Mesenchymal stem cell (in vitro differentiated cells and primary cell): ENCODE measurements around the gene XPO6.

Experiments used
- DNase-seq: peaks from one replicate; pipeline ENCODE4 v3.0.0-alpha.2; 2013
- H2AFZ ChIP-seq: one replicate; pipeline ENCODE4 v1.6.1; 2013; ENCODE audit warnings: low read depth, mild to moderate bottlenecking, control low read depth, inconsistent platforms, low read length, moderate library complexity
- H2AK5ac ChIP-seq: 2 replicates; pipeline ENCODE4 v1.6.1; 2013; ENCODE audit warnings: low read length, moderate library complexity, mild to moderate bottlenecking, inconsistent platforms; ENCODE audit not compliant: severe bottlenecking
- H2BK120ac ChIP-seq: one replicate; pipeline ENCODE4 v1.6.1; 2013; ENCODE audit warnings: low read depth, mild to moderate bottlenecking, inconsistent platforms, low read length, moderate library complexity
- H2BK12ac ChIP-seq, 2 experiments: one replicate each; pipeline ENCODE4 v1.6.1; 2013; ENCODE audit warnings: inconsistent platforms in 2 of 2, low read length in 2 of 2, mild to moderate bottlenecking in 2 of 2, moderate library complexity in 2 of 2, control low read depth in 1 of 2
- H2BK15ac ChIP-seq: one replicate; pipeline ENCODE4 v1.6.1; 2013; ENCODE audit warnings: mild to moderate bottlenecking, low read depth, inconsistent platforms; ENCODE audit not compliant: poor library complexity, severe bottlenecking
- H2BK5ac ChIP-seq: 2 replicates; pipeline ENCODE4 v1.6.1; 2013; ENCODE audit warnings: low read depth, mild to moderate bottlenecking, low read length, control low read depth, inconsistent platforms; ENCODE audit not compliant: poor library complexity, severe bottlenecking
- H3K14ac ChIP-seq, 2 experiments: one replicate each; pipeline ENCODE4 v1.6.1; 2013; ENCODE audit warnings: inconsistent platforms in 2 of 2, low read length in 2 of 2, control low read depth in 1 of 2, mild to moderate bottlenecking in 1 of 2, moderate library complexity in 1 of 2
- H3K18ac ChIP-seq, 2 experiments: one replicate each; pipeline ENCODE4 v1.6.1; 2013; ENCODE audit warnings: inconsistent platforms in 2 of 2, low read length in 2 of 2, control low read depth in 1 of 2, low read depth in 1 of 2, mild to moderate bottlenecking in 1 of 2
- H3K23ac ChIP-seq, 2 experiments: one replicate each; pipeline ENCODE4 v1.6.1; 2013; ENCODE audit warnings: inconsistent platforms in 2 of 2, low read length in 2 of 2, mild to moderate bottlenecking in 2 of 2, moderate library complexity in 2 of 2, control low read depth in 1 of 2
- H3K27ac ChIP-seq: 2 replicates; pipeline ENCODE4 v1.5.1; 2013; ENCODE audit warnings: mild to moderate bottlenecking, moderate library complexity, low read length, control low read depth, inconsistent platforms; ENCODE audit not compliant: poor library complexity, severe bottlenecking
- H3K27me3 ChIP-seq, 2 experiments: 2 replicates each; pipeline versions ENCODE4 v1.6.1 to v1.7.0; 2013; ENCODE audit warnings: low read length in 2 of 2, mild to moderate bottlenecking in 2 of 2, moderate library complexity in 2 of 2, control low read depth in 1 of 2, inconsistent platforms in 1 of 2; ENCODE audit not compliant: control insufficient read depth in 1 of 2, insufficient read depth in 1 of 2
- H3K36me3 ChIP-seq, 2 experiments: 2 replicates each; pipeline versions ENCODE4 v1.6.1 to v1.7.0; 2013; ENCODE audit warnings: low read length in 2 of 2, control low read depth in 1 of 2, inconsistent platforms in 1 of 2, low read depth in 1 of 2, mild to moderate bottlenecking in 1 of 2; ENCODE audit not compliant: insufficient read depth in 2 of 2, control insufficient read depth in 1 of 2
- H3K4ac ChIP-seq, 2 experiments: one replicate each; pipeline ENCODE4 v1.6.1; 2013; ENCODE audit warnings: inconsistent platforms in 2 of 2, low read length in 2 of 2, mild to moderate bottlenecking in 2 of 2, moderate library complexity in 2 of 2, control low read depth in 1 of 2, low read depth in 1 of 2
- H3K4me1 ChIP-seq: 2 replicates; pipeline ENCODE4 v1.6.1; 2013; ENCODE audit warnings: low read depth, low read length, control low read depth; ENCODE audit not compliant: control insufficient read depth, insufficient read depth
- H3K4me2 ChIP-seq: 2 replicates; pipeline ENCODE4 v1.6.1; 2013; ENCODE audit warnings: low read length, mild to moderate bottlenecking, inconsistent platforms; ENCODE audit not compliant: poor library complexity, severe bottlenecking
- H3K4me3 ChIP-seq, 2 experiments: 2 replicates each; pipeline versions ENCODE4 v1.5.1 to v1.7.0; 2013; ENCODE audit warnings: low read length in 2 of 2, mild to moderate bottlenecking in 2 of 2, control low read depth in 1 of 2, low read depth in 1 of 2; ENCODE audit not compliant: insufficient read depth in 1 of 2
- H3K79me1 ChIP-seq: replicated peaks from 2 replicates; pipeline ENCODE4 v1.6.1; 2013; ENCODE audit warnings: mild to moderate bottlenecking, control low read depth, low read length, inconsistent platforms; ENCODE audit not compliant: poor library complexity, severe bottlenecking
- H3K9ac ChIP-seq: 2 replicates; pipeline ENCODE4 v1.7.0; 2013; ENCODE audit warnings: mild to moderate bottlenecking, low read length, moderate library complexity
- H3K9me3 ChIP-seq: 2 replicates; pipeline ENCODE4 v1.7.0; 2013; ENCODE audit warnings: mild to moderate bottlenecking, low read length; ENCODE audit not compliant: control insufficient read depth
- H4K8ac ChIP-seq: one replicate; pipeline ENCODE4 v1.6.1; 2013; ENCODE audit warnings: inconsistent platforms, mild to moderate bottlenecking, low read length, moderate library complexity
- H4K91ac ChIP-seq: one replicate; pipeline ENCODE4 v1.6.1; 2013; ENCODE audit warnings: mild to moderate bottlenecking, low read length, inconsistent platforms
- WGBS: methylation state at CpG from one replicate; pipeline ENCODE4 v1.1.7; 2013; ENCODE audit warnings: mixed read lengths; 5-methylcytosine and 5-hydroxymethylcytosine counted together

Gene XPO6

GRCh38 chr16:28218109-28218508 is 6.3 kb upstream of the XPO6 start:
- Histone ChIP-seq H2BK15ac (no peak overlapping the region), H2BK120ac (no peak overlapping the region), H3K27ac (no peak overlapping the region), H3K9me3 (no peaks in the 10 kb centered on the region), H3K27me3 (no peaks in the 10 kb centered on the region), H3K9ac (no peak overlapping the region), H3K4me3 (no peak overlapping the region), H2AK5ac (no peak overlapping the region), H4K8ac (no peak overlapping the region), H3K36me3 (no peaks in the 10 kb centered on the region), H3K79me1 (no peaks in the 10 kb centered on the region), H3K4ac (no peak overlapping the region), H2BK12ac (no peak overlapping the region), H2AFZ (no peak overlapping the region), H4K91ac (no peak overlapping the region), H3K4me2 (no peak overlapping the region), H3K14ac (no peak overlapping the region), H3K23ac (no peak overlapping the region), H3K18ac (no peak overlapping the region), H2BK5ac (no peak overlapping the region), H3K4me1 (peaks cover 4% of the 10 kb centered on the region)
- 59% methylated on average over 2 of the region's 4 CpGs for WGBS
- peak; percentile 56 for DNase-seq

GRCh38 chr16:28217326-28217725 is 5.6 kb upstream of the XPO6 start:
- Histone ChIP-seq H3K27ac (no peak overlapping the region), H3K4me2 (no peak overlapping the region), H2AFZ (no peak overlapping the region), H3K4me3 (no peak overlapping the region), H3K18ac (no peak overlapping the region), H3K4ac (no peak overlapping the region), H4K8ac (no peak overlapping the region), H3K36me3 (no peaks in the 10 kb centered on the region), H2AK5ac (no peak overlapping the region), H3K9ac (no peak overlapping the region), H3K79me1 (no peaks in the 10 kb centered on the region), H2BK120ac (no peak overlapping the region), H2BK5ac (no peak overlapping the region), H2BK15ac (no peak overlapping the region), H3K14ac (no peak overlapping the region), H3K4me1 (peaks cover 6% of the 10 kb centered on the region), H3K23ac (no peak overlapping the region), H3K27me3 (no peaks in the 10 kb centered on the region), H2BK12ac (no peak overlapping the region), H4K91ac (no peak overlapping the region), H3K9me3 (no peaks in the 10 kb centered on the region)
- no peak for DNase-seq
- 97% methylated on average over 4 of the region's 4 CpGs for WGBS

- H2AK5ac ChIP-seq: no peak overlapping the region
- no peaks in the 10 kb centered on the region for H3K79me1 ChIP-seq
- H3K18ac ChIP-seq: no peak overlapping the region
- H3K27ac ChIP-seq: no peak overlapping the region
- no peak overlapping the region for H3K14ac ChIP-seq
- peaks cover 7% of the 10 kb centered on the region for H3K4me1 ChIP-seq
- no peak overlapping the region for H4K91ac ChIP-seq
- H3K4me3 ChIP-seq: no peak overlapping the region
- DNase-seq: no peak
- H3K4ac ChIP-seq: no peak overlapping the region
- WGBS: 74% methylated on average over 3 of the region's 3 CpGs
- H3K9me3 ChIP-seq: no peaks in the 10 kb centered on the region
- H2AFZ ChIP-seq: no peak overlapping the region
- H2BK12ac ChIP-seq: no peak overlapping the region
- no peak overlapping the region for H3K9ac ChIP-seq
- no peak overlapping the region for H2BK120ac ChIP-seq
- no peak overlapping the region for H3K23ac ChIP-seq
- H4K8ac ChIP-seq: no peak overlapping the region
- H2BK15ac ChIP-seq: no peak overlapping the region
- H3K36me3 ChIP-seq: peaks cover 3 to 8% of the 10 kb centered on the region in 2 experiments
- no peak overlapping the region for H2BK5ac ChIP-seq
- no peaks in the 10 kb centered on the region for H3K27me3 ChIP-seq
- H3K4me2 ChIP-seq: no peak overlapping the region
Observed at GRCh38 chr16:28213396-28213795, 1.6 kb upstream of the XPO6 start.

GRCh38 chr16:28212532-28212873 is 738 bp upstream of the XPO6 start:
- Histone ChIP-seq H2AK5ac (no peak overlapping the region), H3K9me3 (no peaks in the 10 kb centered on the region), H3K27ac (peak overlapping the region; percentile 9), H2BK15ac (no peak overlapping the region), H3K4ac (peak overlapping the region; percentile 9 to 12), H3K4me1 (peaks cover 9% of the 10 kb centered on the region), H3K18ac (no peak overlapping the region), H3K23ac (no peak overlapping the region), H4K8ac (peak overlapping the region; percentile 79), H2BK12ac (no peak overlapping the region), H3K9ac (peak overlapping the region; percentile 96), H3K36me3 (peaks cover 3 to 15% of the 10 kb centered on the region in 2 experiments), H3K4me3 (peak overlapping the region; percentile 53 to 90), H3K14ac (no peak overlapping the region), H3K4me2 (peak overlapping the region; percentile 8), H2AFZ (peak overlapping the region; percentile 67), H2BK5ac (no peak overlapping the region), H3K79me1 (no peaks in the 10 kb centered on the region), H4K91ac (no peak overlapping the region), H3K27me3 (no peaks in the 10 kb centered on the region), H2BK120ac (no peak overlapping the region)
- WGBS: 57% methylated on average over 4 of the region's 4 CpGs
- DNase-seq: peak; percentile 48
